Spleen (tissue), 11 donors: ENCODE results near the gene LENG8. TPM values are rescaled to one million over a fixed set of nuclear protein-coding genes. Genes with fewer than 3 reads are reported as not detected.
"Not testable (repeated sequence)": the region's sequence is repeated elsewhere in the genome, so short reads cannot be mapped to it uniquely, and the experiment has no call there.

ENCODE experiments used
- DNase-seq: peaks from one replicate; pipeline ENCODE4 v3.0.0-alpha.2; 2020
- H3K27ac ChIP-seq, 8 donors: fragments of 200-600 bp; sonication (generic) in 7 of 8; 1 replicate in 4 of 8; 2 replicates in 4 of 8; pipeline versions ENCODE4 v1.5.0 to v1.8.0; 2016 to 2021; ENCODE audit warnings: inconsistent platforms in 4 of 8, mild to moderate bottlenecking in 4 of 8, moderate library complexity in 1 of 8
- H3K27me3 ChIP-seq, 7 donors: fragments of 200-600 bp; sonication (generic) in 6 of 7; replicated peaks in 1 of 7; 1 replicate in 4 of 7; 2 replicates in 3 of 7; pipeline versions ENCODE4 v1.5.0 to v1.8.0; 2016 to 2021; ENCODE audit warnings: inconsistent platforms in 3 of 7, mild to moderate bottlenecking in 1 of 7
- H3K36me3 ChIP-seq, 6 donors: fragments of 200-600 bp; sonication (generic) in 5 of 6; 1 replicate in 4 of 6; 2 replicates in 2 of 6; pipeline versions ENCODE4 v1.5.0 to v1.8.0; 2016 to 2021; ENCODE audit warnings: inconsistent platforms in 2 of 6
- H3K4me1 ChIP-seq, 6 donors: fragments of 200-600 bp; sonication (generic) in 5 of 6; 1 replicate in 3 of 6; 2 replicates in 3 of 6; pipeline versions ENCODE4 v1.5.0 to v1.8.0; 2016 to 2021; ENCODE audit warnings: inconsistent platforms in 3 of 6
- H3K4me3 ChIP-seq, 8 donors: fragments of 200-600 bp; sonication (generic) in 7 of 8; 1 replicate in 4 of 8; 2 replicates in 4 of 8; pipeline versions ENCODE4 v1.5.0 to v1.8.0; 2016 to 2021; ENCODE audit warnings: inconsistent platforms in 4 of 8, mild to moderate bottlenecking in 4 of 8, moderate library complexity in 2 of 8
- H3K9me3 ChIP-seq, 8 donors: fragments of 200-600 bp; sonication (generic) in 7 of 8; 1 replicate in 4 of 8; 2 replicates in 4 of 8; pipeline versions ENCODE4 v1.5.0 to v1.8.0; 2016 to 2021; ENCODE audit warnings: inconsistent platforms in 4 of 8
- CTCF ChIP-seq, 11 experiments: fragments of 200-600 bp in 7 of 11; fragments of 450-650 bp in 4 of 11; sonication (generic) in 4 of 11; IDR thresholded peaks in 8 of 11; conservative IDR thresholded peaks in 3 of 11; 1 replicate in 7 of 11; 2 replicates in 4 of 11; pipeline versions ENCODE4 v1.4.0 to v1.8.0; 2016 to 2021; ENCODE audit warnings: antibody characterized with exemption in 11 of 11, inconsistent platforms in 4 of 11, mild to moderate bottlenecking in 1 of 11
- POLR2A ChIP-seq, 3 donors: fragments of 450-650 bp; IDR thresholded peaks; one replicate each; pipeline ENCODE4 v1.5.1; 2017; ENCODE audit warnings: antibody characterized with exemption in 3 of 3, mild to moderate bottlenecking in 1 of 3
- POLR2AphosphoS5 ChIP-seq, 3 donors: sonication (generic); formaldehyde crosslinking; IDR thresholded peaks; one replicate each; pipeline ENCODE4 v1.5.1; 2017; ENCODE audit warnings: antibody characterized with exemption in 3 of 3
- WGBS, 5 donors: extraction: QIAGEN DNeasy Blood & Tissue Kit in 3 of 5; methylation state at CpG; one replicate each; pipeline versions ENCODE4 v1.1.5 to v1.1.7; 2013 to 2018; 5-methylcytosine and 5-hydroxymethylcytosine counted together
- intact Hi-C: fragments of 100-400 bp; cut with DNase I; formaldehyde crosslinking; loops from one replicate; pipeline ENCODE4 v1.15.0; 2023; ENCODE audit warnings: low total_unique reads
- polyA plus RNA-seq, 3 donors: library from polyadenylated mRNA; stranded (reverse); fragments of 200-250 nt; gene quantifications; one replicate each; pipeline ENCODE4 v1.2.1, GENCODE V29; 2013
- total RNA-seq, 7 donors: library from RNA; depleted of rRNA in 3 of 7; stranded (reverse); fragments of >200 nt in 3 of 7; fragmentation: NEBNext Ultra II Directional in 4 of 7; extraction: Animal tissue kit (Norgen Biotek cat#: 25700) in 4 of 7; gene quantifications; one replicate each; pipeline versions ENCODE4 v1.1.0 to v1.2.1, GENCODE V29; 2016 to 2021
- donor health status: healthy with polysubstance abuse.
- donor health status: DM: no; HTN: no; CAD: no; lungs with moderate emphysema.
- donor health status: DM: no; HTN: no; CAD: no.
- donor health status: Bipolar disorder and iron deficiency.
- donor health status: healthy.
- donor health status: DM: no; HTN: no; CAD: no.
- donor health status: DM: yes; HTN: yes; CAD: no.

LENG8 gene
- total and polyA plus RNA-seq, 10 donors: 69.2 to 293 (median 178) TPM

- no peak for TF ChIP-seq POLR2A (IDR thresholded peaks at IDR 0.05)
- TF ChIP-seq POLR2AphosphoS5 (IDR thresholded peaks at IDR 0.05): no peak
- no peak for TF ChIP-seq CTCF (IDR thresholded peaks at IDR 0.05 in 8 of 11, conservative IDR thresholded peaks at IDR 0.05 in 3 of 11)
- no peaks in the 10 kb centered on the region for H3K9me3 ChIP-seq
- no peak overlapping the region for H3K27ac ChIP-seq
- no peak overlapping the region for H3K4me3 ChIP-seq
- intact Hi-C loops: no loop called here
- peaks cover 0 to 8% (median 0%) of the 10 kb centered on the region in 6 donors for H3K4me1 ChIP-seq
- 68 to 80% (median 75%) methylated on average over 7 of the region's 7 CpGs for WGBS, 5 donors
- no peaks in the 10 kb centered on the region for H3K36me3 ChIP-seq
- H3K27me3 ChIP-seq: peaks cover 0 to 70% (median 8%) of the 10 kb centered on the region in 7 donors
- DNase-seq: no peak
Observed at GRCh38 chr19:54489341-54489740, 40.3 kb downstream of the LENG8 start.

- Histone ChIP-seq H3K36me3 (no peaks in the 10 kb centered on the region), H3K9me3 (no peaks in the 10 kb centered on the region), H3K4me3 (no peak overlapping the region), H3K27ac (no peak overlapping the region), H3K27me3 (peaks cover 0 to 70% (median 5%) of the 10 kb centered on the region in 7 donors), H3K4me1 (peaks cover 0 to 8% (median 0%) of the 10 kb centered on the region in 6 donors)
- WGBS, 5 donors: 69 to 81% (median 73%) methylated on average over 9 of the region's 9 CpGs
- intact Hi-C loops: no loop called here
- no peak for DNase-seq
- TF ChIP-seq POLR2AphosphoS5 (IDR thresholded peaks at IDR 0.05): no peak
- no peak for TF ChIP-seq CTCF (IDR thresholded peaks at IDR 0.05 in 8 of 11, conservative IDR thresholded peaks at IDR 0.05 in 3 of 11)
- TF ChIP-seq POLR2A (IDR thresholded peaks at IDR 0.05): no peak
Observed at GRCh38 chr19:54489766-54490165, 40.8 kb downstream of the LENG8 start.

- WGBS, 5 donors: 80 to 96% (median 82%) methylated on average over 18 of the region's 18 CpGs
- Histone ChIP-seq H3K4me1 (no peaks in the 10 kb centered on the region), H3K36me3 (no peaks in the 10 kb centered on the region), H3K27me3 (peaks cover 0 to 77% (median 5%) of the 10 kb centered on the region in 7 donors), H3K27ac (no peak overlapping the region), H3K9me3 (no peaks in the 10 kb centered on the region), H3K4me3 (no peak overlapping the region)
- no peak for DNase-seq
- TF ChIP-seq POLR2AphosphoS5 (IDR thresholded peaks at IDR 0.05) (no peak), POLR2A (IDR thresholded peaks at IDR 0.05) (no peak), CTCF (IDR thresholded peaks at IDR 0.05 in 8 of 11, conservative IDR thresholded peaks at IDR 0.05 in 3 of 11) (no peak)
- intact Hi-C loops: no loop called here
Observed at GRCh38 chr19:54492568-54492967, 43.6 kb downstream of the LENG8 start.

- 74 to 93% (median 91%) methylated on average over 5 of the region's 5 CpGs for WGBS, 5 donors
- H3K27me3 ChIP-seq: peaks cover 0 to 77% (median 5%) of the 10 kb centered on the region in 7 donors
Observed at GRCh38 chr19:54493056-54493455, 44.1 kb downstream of the LENG8 start.

More at GRCh38 chr19:54493056-54493455, 44.1 kb downstream of the LENG8 start:
- H3K36me3 ChIP-seq, intact Hi-C loops, H3K27ac ChIP-seq, H3K4me3 ChIP-seq, DNase-seq, H3K4me1 ChIP-seq, H3K9me3 ChIP-seq: not testable (repeated sequence)
